NB4 (cell line): ENCODE results near the gene TIMM17B.
"Not testable (repeated sequence)": the region's sequence is repeated elsewhere in the genome, so short reads cannot be mapped to it uniquely, and the experiment has no call there.

Experiments
- DNase-seq: peaks from one replicate; pipeline ENCODE4 v3.0.0; 2010; ENCODE audit warnings: low read depth
- H3K4me3 ChIP-seq: one replicate; pipeline ENCODE4 v1.5.1; 2011; ENCODE audit warnings: mild to moderate bottlenecking, low read depth, low read length, moderate library complexity
- MAX ChIP-seq: IDR thresholded peaks from 2 replicates; pipeline ENCODE4 v1.6.1; 2011; ENCODE audit warnings: low read depth, low read length
- MYC ChIP-seq: IDR thresholded peaks from 2 replicates; pipeline ENCODE4 v1.6.1; 2011; ENCODE audit warnings: low read depth, low read length
- POLR2A ChIP-seq: IDR thresholded peaks from 2 replicates; pipeline ENCODE4 v1.6.1; 2011; ENCODE audit warnings: mild to moderate bottlenecking; ENCODE audit not compliant: insufficient read length; ENCODE audit errors: extremely low read depth
- TF ChIP-seq, protein P1 (sequence below): IDR thresholded peaks from one replicate; pipeline ENCODE4 v1.5.1; 2012; ENCODE audit warnings: low read depth, low read length

The TIMM17B gene

GRCh38 chrX:48883729-48884128 lies 13.8 kb downstream of the TIMM17B start:
- TF ChIP-seq MAX = no peak
- TF ChIP-seq POLR2A = no peak
- no peak for TF ChIP-seq MYC
- TF ChIP-seq, protein P1, sequence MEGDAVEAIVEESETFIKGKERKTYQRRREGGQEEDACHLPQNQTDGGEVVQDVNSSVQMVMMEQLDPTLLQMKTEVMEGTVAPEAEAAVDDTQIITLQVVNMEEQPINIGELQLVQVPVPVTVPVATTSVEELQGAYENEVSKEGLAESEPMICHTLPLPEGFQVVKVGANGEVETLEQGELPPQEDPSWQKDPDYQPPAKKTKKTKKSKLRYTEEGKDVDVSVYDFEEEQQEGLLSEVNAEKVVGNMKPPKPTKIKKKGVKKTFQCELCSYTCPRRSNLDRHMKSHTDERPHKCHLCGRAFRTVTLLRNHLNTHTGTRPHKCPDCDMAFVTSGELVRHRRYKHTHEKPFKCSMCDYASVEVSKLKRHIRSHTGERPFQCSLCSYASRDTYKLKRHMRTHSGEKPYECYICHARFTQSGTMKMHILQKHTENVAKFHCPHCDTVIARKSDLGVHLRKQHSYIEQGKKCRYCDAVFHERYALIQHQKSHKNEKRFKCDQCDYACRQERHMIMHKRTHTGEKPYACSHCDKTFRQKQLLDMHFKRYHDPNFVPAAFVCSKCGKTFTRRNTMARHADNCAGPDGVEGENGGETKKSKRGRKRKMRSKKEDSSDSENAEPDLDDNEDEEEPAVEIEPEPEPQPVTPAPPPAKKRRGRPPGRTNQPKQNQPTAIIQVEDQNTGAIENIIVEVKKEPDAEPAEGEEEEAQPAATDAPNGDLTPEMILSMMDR = no peak
- no peak for DNase-seq
- H3K4me3 ChIP-seq = no peak overlapping the region

DNA sequence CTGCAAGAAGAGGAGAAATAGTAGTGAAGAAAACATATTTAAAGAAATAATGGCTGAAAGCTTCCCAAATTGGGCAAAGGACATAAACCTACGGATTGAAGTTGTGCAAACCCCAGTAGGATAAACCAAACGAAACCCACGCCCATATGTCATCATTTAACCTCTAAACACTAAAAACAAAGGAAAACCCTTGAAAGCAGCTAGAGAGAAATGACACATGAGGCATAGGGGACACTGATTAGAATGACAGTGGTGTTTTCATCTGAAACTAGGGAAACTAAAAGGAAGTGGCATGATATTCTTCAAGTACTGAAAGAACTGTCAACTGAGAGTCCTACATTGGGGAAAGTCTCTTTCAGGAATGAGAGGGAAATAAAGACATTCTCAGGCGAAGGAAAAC lies 20.6 kb downstream of the TIMM17B start:
- not testable (repeated sequence) for H3K4me3 ChIP-seq, DNase-seq

- not testable (repeated sequence) for DNase-seq, H3K4me3 ChIP-seq
Observed at GRCh38 chrX:48872017-48872416, 25.6 kb downstream of the TIMM17B start.

DNA sequence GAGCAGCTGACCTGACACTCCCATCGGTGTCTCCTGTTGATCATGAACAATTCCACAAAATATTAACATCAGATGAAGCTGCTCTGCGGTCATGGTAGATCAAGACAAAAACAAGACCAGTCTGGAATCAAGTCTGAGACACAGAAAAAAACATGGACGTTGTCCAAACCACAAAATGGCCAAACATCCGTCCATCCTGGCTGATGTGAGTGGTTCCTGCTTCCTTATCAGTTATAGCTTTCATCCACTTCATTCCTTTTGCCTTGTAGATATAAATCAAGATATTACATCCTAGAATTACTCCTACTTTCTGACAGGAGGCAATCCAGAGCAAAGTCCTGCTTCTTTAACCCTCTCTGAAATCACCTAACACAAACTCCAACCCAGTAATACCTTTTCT lies 33.4 kb downstream of the TIMM17B start:
- DNase-seq = no peak

DNA sequence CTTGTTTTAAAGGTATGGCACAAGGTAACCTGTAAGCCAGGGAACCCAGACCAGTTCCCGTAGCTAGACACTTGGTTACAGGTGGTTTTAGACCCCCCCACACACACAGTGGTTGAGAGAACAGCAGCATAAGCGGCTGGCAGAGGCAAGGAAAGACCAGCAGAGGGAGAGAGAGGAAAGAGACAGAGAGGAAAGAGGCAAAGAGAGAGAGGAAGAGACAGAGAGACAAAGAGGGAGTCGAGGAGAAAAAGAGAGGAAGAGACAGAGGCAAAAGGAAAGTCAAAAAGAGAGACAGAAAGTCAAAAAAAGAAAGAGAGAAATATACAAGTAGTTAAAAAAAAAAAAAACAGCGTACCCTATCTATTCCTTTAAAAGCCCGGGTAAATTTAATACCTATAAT lies 42.7 kb downstream of the TIMM17B start:
- no peak for TF ChIP-seq MYC
- TF ChIP-seq POLR2A = no peak
- no peak for TF ChIP-seq MAX
- TF ChIP-seq, protein P1 = no peak
- H3K4me3 ChIP-seq = no peak overlapping the region
- DNase-seq = peak; percentile 5

More for the DNA sequence above, 33.4 kb downstream of the TIMM17B start:
- no peak for TF ChIP-seq POLR2A
- TF ChIP-seq MAX = no peak
- no peak for TF ChIP-seq MYC
- TF ChIP-seq, protein P1 = no peak
- no peak overlapping the region for H3K4me3 ChIP-seq

DNA sequence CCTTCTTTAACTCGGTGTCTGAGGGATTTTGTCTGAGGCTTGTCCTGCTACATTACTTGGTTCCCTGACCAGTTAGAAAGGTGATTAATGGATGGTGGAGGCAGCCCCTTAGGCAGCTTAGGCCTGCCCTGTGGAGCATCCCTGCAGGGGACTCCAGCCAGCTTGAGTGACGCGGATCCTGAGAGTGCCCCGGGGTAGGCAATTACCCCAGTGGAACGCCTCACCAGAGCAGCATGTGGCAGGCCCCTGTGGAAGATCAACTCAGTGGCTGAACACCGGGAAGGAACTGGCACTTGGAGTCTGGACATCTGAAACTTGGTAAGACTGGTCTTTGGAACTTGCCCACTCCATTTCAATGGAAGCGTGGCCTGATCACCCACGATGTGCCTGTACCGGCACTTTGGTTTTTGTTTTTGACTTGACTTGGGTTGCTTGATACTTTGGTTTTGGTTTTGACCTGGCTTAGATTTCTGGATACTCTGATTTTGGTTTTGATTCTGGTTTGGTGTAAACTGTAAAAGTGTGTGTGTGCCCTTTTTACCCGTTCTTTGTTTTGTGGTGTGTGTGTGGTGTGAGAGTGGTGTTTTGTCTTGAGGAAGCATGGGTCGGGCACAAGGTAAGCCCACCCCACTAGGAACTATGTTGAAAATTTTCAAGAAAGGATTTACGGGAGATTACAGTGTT lies 43.3 kb downstream of the TIMM17B start:
- not testable (repeated sequence) for DNase-seq, H3K4me3 ChIP-seq

GRCh38 chrX:48853494-48853893 lies 44.1 kb downstream of the TIMM17B start:
- not testable (repeated sequence) for H3K4me3 ChIP-seq, DNase-seq

GRCh38 chrX:48852857-48853256 lies 44.7 kb downstream of the TIMM17B start:
- no peak overlapping the region for H3K4me3 ChIP-seq
- TF ChIP-seq, protein P1 = no peak
- TF ChIP-seq MYC (no peak), MAX (no peak), POLR2A (no peak)

More at GRCh38 chrX:48852857-48853256, 44.7 kb downstream of the TIMM17B start:
- no peak for DNase-seq
